ENCODE results near the gene NPC2. TPM values are rescaled to one million over a fixed set of nuclear protein-coding genes. Genes with fewer than 3 reads are reported as not detected.

Gene NPC2
- total and polyA plus RNA-seq, 7 donors, result 176 to 273 (median 228) TPM

DNA sequence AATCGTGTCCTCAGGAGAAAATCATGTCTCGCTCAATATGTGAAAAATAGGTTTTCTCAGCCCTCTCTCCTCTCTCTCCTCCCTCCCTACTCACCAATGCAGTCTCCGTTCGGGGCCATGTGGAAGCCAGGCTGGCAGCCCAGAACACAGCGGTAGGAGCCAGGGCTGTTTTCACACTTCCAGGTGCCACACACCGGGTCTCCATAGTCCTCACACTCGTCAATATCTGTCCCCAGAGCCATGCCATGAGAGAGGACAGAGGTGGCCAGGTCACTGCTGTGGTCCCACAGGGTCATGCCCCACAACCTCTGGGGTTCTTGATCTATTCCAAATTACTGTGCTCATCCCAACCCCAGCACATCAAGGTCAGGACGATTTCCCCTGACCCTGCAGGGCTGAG, 14.0 kb upstream of the NPC2 start:
- intact Hi-C loops (cut with DNase I), result no loop called here
- Histone ChIP-seq H3K9me3 (no peaks in the 10 kb centered on the region), H3K27me3 (no peaks in the 10 kb centered on the region), H3K4me3 (no peak overlapping the region), H3K27ac (no peak overlapping the region), H3K4me1 (no peaks in the 10 kb centered on the region), H3K36me3 (no peaks in the 10 kb centered on the region)
- DNase-seq, result peak; percentile 33
- TF ChIP-seq POLR2A (IDR thresholded peaks at IDR 0.05), result no peak
- no peak for TF ChIP-seq CTCF (IDR thresholded peaks at IDR 0.05)
- TF ChIP-seq POLR2AphosphoS5 (IDR thresholded peaks at IDR 0.05), result no peak
- no peak for TF ChIP-seq EP300 (IDR thresholded peaks at IDR 0.05)
- 83 to 86% methylated on average over 8 of the region's 8 CpGs for WGBS, 2 donors

- H3K27me3 ChIP-seq, result no peaks in the 10 kb centered on the region
- no peak overlapping the region for H3K4me3 ChIP-seq
- H3K36me3 ChIP-seq, result no peaks in the 10 kb centered on the region
- WGBS, 2 donors, result 74 to 86% methylated on average over 13 of the region's 13 CpGs
- H3K9me3 ChIP-seq, result no peaks in the 10 kb centered on the region
- H3K27ac ChIP-seq, result no peak overlapping the region
- intact Hi-C loops (cut with DNase I), result no loop called here
- peaks cover 0 to 2% (median 0%) of the 10 kb centered on the region in 4 donors for H3K4me1 ChIP-seq
- TF ChIP-seq EP300 (IDR thresholded peaks at IDR 0.05), result no peak
- no peak for TF ChIP-seq CTCF (IDR thresholded peaks at IDR 0.05)
- no peak for TF ChIP-seq POLR2AphosphoS5 (IDR thresholded peaks at IDR 0.05)
- DNase-seq, result no peak
Observed at GRCh38 chr14:74506411-74506851, 13.3 kb upstream of the NPC2 start.

GRCh38 chr14:74505831-74506230, 12.7 kb upstream of the NPC2 start:
- DNase-seq, result no peak
- Histone ChIP-seq H3K9me3 (no peaks in the 10 kb centered on the region), H3K4me1 (peaks cover 0 to 4% (median 0%) of the 10 kb centered on the region in 4 donors), H3K4me3 (no peak overlapping the region), H3K27ac (no peak overlapping the region), H3K27me3 (no peaks in the 10 kb centered on the region), H3K36me3 (no peaks in the 10 kb centered on the region)
- intact Hi-C loops (cut with DNase I), result no loop called here
- 74 to 87% methylated on average over 17 of the region's 17 CpGs for WGBS, 2 donors
- no peak for TF ChIP-seq EP300 (IDR thresholded peaks at IDR 0.05)
- TF ChIP-seq POLR2A (IDR thresholded peaks at IDR 0.05), result no peak
- no peak for TF ChIP-seq POLR2AphosphoS5 (IDR thresholded peaks at IDR 0.05)
- TF ChIP-seq CTCF (IDR thresholded peaks at IDR 0.05), result no peak

- 90 to 91% methylated on average over 20 of the region's 20 CpGs for WGBS, 2 donors
- no peak overlapping the region for H3K4me3 ChIP-seq
- H3K36me3 ChIP-seq, result no peaks in the 10 kb centered on the region
- H3K27ac ChIP-seq, result no peak overlapping the region
- intact Hi-C loops (cut with DNase I), result loop anchor here (5.0 kb wide), 1 partner anchor 62 kb away; no protein-coding TSS in a partner anchor
- TF ChIP-seq POLR2A (IDR thresholded peaks at IDR 0.05), result no peak
- no peak for TF ChIP-seq CTCF (IDR thresholded peaks at IDR 0.05)
- TF ChIP-seq EP300 (IDR thresholded peaks at IDR 0.05), result no peak
- TF ChIP-seq POLR2AphosphoS5 (IDR thresholded peaks at IDR 0.05), result no peak
- no peaks in the 10 kb centered on the region for H3K27me3 ChIP-seq
- DNase-seq, result no peak
- no peaks in the 10 kb centered on the region for H3K9me3 ChIP-seq
- H3K4me1 ChIP-seq, result peaks cover 0 to 4% (median 0%) of the 10 kb centered on the region in 4 donors
Observed at GRCh38 chr14:74504874-74505720, 12.0 kb upstream of the NPC2 start.

Data from sigmoid colon (tissue), 7 donors.